Measurements from ENCODE around the gene PRR11.

DNA sequence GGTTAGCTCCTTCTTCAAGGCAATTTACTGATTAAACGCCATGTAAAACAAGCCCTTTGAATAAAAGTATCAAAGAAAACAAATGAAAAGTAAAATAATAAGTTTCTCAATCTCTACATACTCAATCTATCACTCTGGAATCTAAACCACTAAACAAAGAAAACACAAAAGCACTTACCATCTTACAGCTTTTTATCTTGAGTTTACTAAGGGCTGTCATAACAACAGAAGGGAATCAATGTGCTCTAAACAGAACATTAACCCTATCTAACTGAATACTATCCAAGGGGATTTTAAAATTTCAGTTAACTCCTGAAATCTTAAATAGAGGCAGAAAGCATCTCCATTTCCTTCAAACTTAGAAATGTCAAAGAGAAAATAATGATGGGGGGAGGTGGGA lies 4.0 kb upstream of the PRR11 start:
- TF ChIP-seq MAZ (IDR thresholded peaks at IDR 0.05; ENCODE audit: borderline replicate concordance, low read depth, low read length) (no peak), MXI1 (IDR thresholded peaks at IDR 0.05; ENCODE audit: borderline replicate concordance, low read depth, low read length) (no peak), POLR2A (IDR thresholded peaks at IDR 0.05; ENCODE audit: low read depth, low read length) (no peak), FOS (IDR thresholded peaks at IDR 0.05; ENCODE audit: low read depth, low read length) (no peak), RFX5 (IDR thresholded peaks at IDR 0.05; ENCODE audit: low read depth, low read length) (no peak), CEBPB (IDR thresholded peaks at IDR 0.05; ENCODE audit: low read depth, low read length) (no peak)
- TF ChIP-seq, protein P1, sequence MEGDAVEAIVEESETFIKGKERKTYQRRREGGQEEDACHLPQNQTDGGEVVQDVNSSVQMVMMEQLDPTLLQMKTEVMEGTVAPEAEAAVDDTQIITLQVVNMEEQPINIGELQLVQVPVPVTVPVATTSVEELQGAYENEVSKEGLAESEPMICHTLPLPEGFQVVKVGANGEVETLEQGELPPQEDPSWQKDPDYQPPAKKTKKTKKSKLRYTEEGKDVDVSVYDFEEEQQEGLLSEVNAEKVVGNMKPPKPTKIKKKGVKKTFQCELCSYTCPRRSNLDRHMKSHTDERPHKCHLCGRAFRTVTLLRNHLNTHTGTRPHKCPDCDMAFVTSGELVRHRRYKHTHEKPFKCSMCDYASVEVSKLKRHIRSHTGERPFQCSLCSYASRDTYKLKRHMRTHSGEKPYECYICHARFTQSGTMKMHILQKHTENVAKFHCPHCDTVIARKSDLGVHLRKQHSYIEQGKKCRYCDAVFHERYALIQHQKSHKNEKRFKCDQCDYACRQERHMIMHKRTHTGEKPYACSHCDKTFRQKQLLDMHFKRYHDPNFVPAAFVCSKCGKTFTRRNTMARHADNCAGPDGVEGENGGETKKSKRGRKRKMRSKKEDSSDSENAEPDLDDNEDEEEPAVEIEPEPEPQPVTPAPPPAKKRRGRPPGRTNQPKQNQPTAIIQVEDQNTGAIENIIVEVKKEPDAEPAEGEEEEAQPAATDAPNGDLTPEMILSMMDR (conservative IDR thresholded peaks at IDR 0.05; ENCODE audit: low read depth, low read length) = no peak
- TF ChIP-seq, protein P2, sequence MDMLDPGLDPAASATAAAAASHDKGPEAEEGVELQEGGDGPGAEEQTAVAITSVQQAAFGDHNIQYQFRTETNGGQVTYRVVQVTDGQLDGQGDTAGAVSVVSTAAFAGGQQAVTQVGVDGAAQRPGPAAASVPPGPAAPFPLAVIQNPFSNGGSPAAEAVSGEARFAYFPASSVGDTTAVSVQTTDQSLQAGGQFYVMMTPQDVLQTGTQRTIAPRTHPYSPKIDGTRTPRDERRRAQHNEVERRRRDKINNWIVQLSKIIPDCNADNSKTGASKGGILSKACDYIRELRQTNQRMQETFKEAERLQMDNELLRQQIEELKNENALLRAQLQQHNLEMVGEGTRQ (IDR thresholded peaks at IDR 0.05; ENCODE audit: low read depth, low read length) = no peak
